WI38 (cell line): ENCODE measurements around the gene LTK.
A peak's percentile ranks its signal among the peaks of the same experiment; 100 is the strongest.

Experiments
- H3K4me3 ChIP-seq: 2 replicates; pipeline ENCODE4 v1.5.1; 2011; ENCODE audit warnings: low read depth, mild to moderate bottlenecking, control low read depth, low read length
- TF ChIP-seq, protein P1 (sequence below): IDR thresholded peaks from 2 replicates; pipeline ENCODE4 v1.5.1; 2012; ENCODE audit warnings: low read depth, mild to moderate bottlenecking, control low read depth, low read length

The LTK gene

DNA sequence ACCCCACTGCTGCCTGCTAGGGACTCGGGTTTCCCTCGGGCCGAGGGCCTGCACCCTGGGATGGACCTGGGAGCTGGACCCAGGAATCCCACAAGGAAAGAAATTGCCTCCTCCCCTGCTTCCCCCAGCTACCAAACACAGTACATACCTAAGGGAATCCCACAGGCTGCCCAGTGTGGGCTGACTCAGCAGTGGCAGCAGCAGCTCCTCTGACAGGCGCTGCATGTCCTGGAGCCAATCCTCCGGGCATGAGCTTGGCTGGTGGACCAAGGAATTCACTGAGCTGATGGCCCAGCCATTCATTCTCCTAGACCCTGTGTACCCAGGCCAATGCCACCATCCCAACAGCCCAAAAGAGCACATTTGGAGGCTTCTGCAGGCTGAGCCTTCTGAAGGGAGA lies 9.5 kb upstream of the LTK start:
- H3K4me3 ChIP-seq = no peak overlapping the region
- TF ChIP-seq, protein P1, sequence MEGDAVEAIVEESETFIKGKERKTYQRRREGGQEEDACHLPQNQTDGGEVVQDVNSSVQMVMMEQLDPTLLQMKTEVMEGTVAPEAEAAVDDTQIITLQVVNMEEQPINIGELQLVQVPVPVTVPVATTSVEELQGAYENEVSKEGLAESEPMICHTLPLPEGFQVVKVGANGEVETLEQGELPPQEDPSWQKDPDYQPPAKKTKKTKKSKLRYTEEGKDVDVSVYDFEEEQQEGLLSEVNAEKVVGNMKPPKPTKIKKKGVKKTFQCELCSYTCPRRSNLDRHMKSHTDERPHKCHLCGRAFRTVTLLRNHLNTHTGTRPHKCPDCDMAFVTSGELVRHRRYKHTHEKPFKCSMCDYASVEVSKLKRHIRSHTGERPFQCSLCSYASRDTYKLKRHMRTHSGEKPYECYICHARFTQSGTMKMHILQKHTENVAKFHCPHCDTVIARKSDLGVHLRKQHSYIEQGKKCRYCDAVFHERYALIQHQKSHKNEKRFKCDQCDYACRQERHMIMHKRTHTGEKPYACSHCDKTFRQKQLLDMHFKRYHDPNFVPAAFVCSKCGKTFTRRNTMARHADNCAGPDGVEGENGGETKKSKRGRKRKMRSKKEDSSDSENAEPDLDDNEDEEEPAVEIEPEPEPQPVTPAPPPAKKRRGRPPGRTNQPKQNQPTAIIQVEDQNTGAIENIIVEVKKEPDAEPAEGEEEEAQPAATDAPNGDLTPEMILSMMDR = no peak

DNA sequence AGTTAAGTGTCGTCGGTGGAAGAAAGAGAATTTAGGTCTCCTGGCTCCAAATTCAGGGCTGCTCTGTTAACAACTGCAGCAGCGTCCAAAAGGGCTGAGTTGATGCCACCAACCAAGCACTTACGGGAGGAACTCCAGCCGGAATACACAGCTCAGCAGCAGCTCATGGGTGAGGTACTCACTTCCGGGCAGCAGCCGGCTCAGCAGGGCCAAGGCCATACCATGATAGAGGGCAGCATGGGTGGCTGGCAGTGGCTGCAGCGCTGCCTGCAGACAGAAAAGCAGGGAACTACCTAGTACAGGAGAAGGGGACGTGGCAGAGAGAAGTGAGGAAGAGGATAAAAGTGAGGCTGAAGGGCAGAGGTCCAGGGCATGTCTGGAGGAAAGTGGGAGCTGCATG lies 8.0 kb upstream of the LTK start:
- TF ChIP-seq, protein P1 = no peak
- no peak overlapping the region for H3K4me3 ChIP-seq

DNA sequence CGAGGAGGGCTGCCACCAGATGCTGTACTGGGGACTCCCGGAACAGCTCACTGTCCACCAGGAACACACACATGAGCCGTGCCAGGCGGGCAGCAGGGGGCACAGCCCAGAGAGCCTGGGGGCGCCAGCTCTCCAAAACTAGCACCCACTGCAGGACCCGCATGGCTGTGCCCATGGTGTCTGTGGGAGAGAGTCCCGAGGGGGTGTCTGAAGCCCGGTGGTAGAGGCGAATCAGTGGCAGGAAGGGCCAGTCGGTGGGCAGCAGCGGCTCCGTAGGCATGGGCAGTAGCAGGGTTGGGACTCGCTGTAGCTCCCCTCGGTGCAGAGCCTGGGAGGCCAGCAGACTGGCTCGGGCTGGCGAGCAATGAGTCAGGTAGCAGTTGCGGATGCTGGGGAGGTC lies 7.0 kb upstream of the LTK start:
- TF ChIP-seq, protein P1 = no peak

DNA sequence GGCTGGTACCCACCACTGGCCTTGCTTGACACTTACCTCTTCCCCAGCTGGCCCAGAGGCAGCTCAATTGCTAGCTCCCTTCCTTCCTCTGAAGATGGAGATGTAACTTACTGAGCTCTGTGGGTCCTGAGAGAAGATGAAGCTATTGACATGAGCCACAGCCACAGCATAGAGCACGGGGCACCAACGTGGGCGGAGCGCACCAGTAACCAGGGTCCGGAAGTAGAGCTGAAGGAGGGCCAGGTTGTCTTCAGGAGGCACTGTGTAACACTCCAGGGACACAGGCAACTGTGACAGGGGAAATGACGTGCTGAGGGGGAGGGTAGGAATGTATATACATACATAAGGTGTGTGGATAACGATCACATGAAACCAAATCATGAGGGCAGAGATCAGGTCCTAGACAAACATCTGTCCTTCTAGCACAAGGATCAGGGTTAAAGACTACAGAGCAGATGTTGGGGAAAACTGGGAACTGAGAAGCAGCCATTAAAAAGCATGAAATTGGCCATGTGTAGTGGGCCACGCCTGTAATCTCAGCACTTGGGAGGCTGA lies 4.3 kb upstream of the LTK start:
- TF ChIP-seq, protein P1 = no peak

More for the DNA sequence above, 7.0 kb upstream of the LTK start:
- no peak overlapping the region for H3K4me3 ChIP-seq

DNA sequence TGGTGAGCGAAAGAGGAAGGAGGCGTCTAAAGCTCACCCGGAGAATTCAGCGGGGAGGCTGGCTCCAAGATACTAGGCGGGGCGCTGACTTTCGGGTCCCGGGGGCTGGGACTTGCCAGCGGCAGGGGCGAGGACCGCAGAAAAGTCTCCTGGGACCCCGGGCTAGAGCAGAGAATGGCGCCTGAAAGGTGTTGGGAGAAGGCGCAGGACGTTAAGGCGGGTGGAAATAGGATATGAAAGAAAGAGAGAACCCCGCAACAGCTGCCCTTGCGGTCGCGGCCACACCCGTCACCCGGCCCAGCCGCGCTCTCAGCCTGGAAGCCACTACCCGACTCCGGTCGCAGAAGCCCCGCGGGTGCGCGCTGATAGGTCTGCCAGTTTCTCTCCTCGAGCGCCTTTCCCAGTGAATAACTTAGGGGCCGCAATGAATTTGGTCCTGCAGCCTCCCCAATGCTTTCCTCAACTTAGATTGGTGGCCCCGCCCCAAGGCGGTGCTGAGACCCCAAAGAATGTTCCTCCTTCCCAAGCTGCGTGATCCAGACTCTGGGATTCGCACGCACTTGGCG lies 604 bp downstream of the LTK start:
- peak overlapping the region; percentile 56 for H3K4me3 ChIP-seq
- TF ChIP-seq, protein P1 = no peak

More for the DNA sequence above, 4.3 kb upstream of the LTK start:
- no peak overlapping the region for H3K4me3 ChIP-seq

DNA sequence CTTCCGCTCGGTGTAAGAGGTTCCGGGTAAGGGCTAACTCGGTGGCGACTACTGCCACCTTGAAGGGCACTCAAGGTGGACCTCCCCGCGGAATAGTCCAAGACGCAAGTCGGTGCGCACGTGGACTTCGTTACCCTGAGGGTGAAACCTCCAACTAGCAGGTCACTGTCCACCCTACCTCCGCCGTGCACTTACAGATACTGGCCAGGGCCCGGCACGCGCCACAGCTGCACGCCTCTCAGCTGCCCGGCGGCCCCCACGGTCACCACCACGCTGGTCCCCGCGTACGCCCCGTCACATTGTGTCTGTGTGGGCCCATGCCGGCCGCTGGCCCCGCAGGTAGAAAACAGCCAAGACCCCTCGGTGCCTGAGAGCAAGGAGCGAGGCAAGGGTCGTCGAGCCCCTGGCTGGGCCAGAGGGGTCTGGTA lies 1.1 kb downstream of the LTK start:
- peak overlapping the region; percentile 56 for H3K4me3 ChIP-seq
- TF ChIP-seq, protein P1 = no peak

DNA sequence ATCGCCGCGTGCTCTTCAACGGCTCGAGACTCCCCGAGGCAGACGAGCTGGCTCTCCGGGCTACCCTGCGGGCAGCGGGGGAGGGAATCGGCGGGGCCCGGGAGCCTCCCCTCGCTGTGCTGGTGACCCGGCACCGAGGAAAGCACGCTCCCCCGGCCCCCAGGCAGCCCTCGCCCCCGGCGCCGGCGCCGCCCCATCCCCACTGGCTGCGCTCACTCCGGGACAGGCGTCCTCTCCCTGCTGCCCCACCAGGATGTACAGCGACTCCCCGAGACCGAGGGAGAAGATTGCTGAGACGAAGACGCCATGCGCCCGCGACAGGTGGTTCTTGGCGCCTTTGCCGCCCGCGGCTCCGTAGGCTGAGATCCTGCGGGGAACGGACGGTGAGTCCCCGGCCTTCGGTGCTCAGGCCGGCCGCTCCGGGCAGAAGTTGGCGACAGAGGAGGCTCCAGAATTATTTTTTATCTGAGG lies 1.7 kb downstream of the LTK start:
- TF ChIP-seq, protein P1 = no peak
- no peak overlapping the region for H3K4me3 ChIP-seq
